GM21717 (cell line): Measurements from ENCODE around the gene CCDC187.
"Not testable (repeated sequence)": the region's sequence is repeated elsewhere in the genome, so short reads cannot be mapped to it uniquely, and the experiment has no call there.

Experiments used
- ATAC-seq: cut with Tn5 transposase; IDR thresholded peaks from one replicate; pipeline ENCODE4 v1.9.1; 2021; ENCODE audit warnings: mild to moderate bottlenecking, moderate library complexity; ENCODE audit not compliant: unreplicated experiment

Gene CCDC187

DNA sequence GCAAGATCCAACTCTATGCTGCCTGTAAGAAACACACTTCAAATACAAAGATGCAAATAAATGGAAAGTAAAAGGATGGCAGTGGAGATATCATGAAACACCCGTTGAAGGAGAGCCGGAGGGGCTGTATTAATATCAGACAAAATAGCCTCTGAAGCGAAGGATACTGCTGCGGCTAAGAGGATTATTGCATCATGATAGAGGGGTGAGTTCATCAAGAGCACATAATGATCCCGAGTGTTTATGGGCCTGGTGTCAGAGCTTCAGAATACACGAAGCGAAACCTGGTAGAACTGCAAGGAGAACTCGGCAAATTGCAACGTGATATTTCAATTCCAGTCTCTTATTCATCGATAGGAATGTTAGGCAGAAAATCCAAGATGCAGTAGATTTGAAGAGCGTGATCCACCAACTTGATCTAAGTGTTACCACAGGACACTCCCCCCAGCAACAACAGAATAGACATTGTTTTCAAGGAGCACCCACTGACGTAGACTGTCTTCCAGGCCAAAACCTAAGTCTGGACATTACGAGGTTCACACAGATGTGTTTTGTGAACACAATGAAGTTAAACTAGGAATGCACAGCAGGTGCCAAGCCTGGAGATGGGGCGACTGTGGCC is 30.5 kb downstream of the CCDC187 start:
- no peak for ATAC-seq

DNA sequence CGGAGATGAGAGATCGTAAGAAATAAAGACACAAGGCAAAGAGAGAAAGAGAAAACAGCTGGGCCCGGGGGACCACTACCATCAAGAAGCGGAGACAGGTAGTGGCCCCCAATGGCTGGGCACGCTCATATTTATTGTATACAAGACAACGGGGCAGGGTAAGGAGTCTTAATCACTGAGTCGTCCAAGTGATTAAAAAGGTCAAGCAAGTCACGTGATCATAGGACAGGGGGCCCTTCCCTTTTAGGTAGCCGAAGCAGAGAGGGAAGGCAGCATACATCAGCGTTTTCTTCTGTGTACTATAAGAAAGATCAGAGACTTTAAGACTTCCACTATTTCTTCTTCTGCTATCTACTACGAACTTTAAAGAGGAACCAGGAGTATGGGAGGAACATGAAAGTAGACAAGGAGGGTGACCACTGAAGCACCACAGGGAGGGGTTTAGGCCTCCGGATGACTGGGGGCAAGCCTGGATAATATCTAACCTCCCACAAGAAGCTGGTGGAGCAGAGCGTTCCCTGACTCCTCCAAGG is 33.7 kb downstream of the CCDC187 start:
- ATAC-seq: no peak

DNA sequence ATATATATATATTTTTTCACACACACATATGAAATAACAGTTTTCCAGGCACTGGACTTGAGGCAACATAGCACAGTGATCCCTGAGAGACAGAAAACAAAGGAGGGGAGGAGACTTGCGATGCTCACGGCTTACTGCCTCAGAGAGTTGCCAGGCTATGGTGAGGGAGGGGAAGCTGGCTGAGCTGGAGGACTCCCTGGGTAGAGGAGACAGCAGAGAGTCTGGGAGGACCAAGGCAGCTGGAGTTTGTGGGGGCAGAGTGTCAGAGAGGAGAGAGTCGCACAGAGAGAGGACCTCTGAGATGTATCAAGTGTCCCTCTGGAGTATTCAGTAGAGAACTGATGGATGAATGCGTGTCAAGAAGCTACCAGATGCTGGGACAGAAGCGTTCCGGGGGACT is 35.2 kb downstream of the CCDC187 start:
- no peak for ATAC-seq

DNA sequence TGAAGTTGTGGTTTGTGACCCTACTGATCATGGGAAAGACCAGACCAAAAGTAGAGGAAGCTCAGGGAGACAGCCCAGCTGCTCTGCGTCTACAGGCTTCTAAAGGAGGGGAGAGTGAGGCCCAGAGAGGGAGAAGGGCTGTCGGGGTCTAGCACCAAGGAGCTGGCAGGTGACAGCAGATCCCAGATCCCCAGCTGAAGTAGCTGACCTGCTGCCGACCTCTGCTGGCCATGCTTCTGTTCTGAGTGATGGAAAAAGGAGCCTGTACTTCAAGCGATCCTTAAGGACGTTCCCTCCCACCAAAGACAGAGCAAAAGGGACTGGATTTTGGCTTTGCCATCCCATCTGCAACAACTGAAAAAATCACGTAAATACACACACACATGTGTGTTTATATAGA is 35.6 kb downstream of the CCDC187 start:
- ATAC-seq: no peak

DNA sequence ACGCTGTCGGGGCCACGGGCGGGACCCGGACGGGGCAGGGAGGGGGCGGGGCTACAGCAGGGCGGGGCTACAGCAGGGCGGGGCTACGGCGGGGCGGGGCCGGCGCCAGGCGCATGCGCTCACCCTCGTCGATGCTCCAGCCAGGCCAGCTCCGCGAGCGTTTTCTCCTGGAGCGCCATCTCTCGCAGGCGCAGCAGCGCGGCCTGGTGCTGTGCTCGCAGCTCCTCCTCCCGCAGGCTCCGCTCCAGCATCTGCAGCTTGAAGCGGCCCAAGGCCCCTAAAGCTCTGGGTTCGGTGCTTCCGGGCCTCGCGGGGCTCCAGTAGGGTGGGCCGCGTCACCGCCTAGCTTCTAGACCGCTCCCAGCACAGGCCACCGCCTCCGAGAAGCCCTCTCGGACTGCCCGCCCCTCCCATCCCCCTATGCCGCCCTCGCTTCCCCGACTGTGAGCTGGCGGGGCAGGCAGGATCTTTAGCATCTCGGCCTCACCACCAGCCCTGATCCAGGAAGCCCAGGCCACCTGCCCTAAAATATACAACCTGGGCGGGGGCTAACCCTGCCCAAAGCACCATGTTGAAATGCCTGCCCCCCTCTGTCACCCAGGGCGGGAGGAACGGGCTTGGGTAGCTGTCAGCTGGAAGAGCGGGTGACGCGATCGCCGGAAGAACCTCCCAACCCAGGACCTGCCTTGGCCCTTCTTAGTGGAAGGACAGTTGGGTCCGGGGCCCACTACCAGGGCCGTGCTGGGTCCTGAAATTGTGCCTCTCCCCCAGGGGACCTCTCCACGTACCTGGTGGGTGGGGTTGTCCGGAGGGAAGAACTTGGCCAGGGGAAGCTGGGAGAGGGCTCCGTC is 36.4 kb downstream of the CCDC187 start:
- ATAC-seq: peak; percentile 64

DNA sequence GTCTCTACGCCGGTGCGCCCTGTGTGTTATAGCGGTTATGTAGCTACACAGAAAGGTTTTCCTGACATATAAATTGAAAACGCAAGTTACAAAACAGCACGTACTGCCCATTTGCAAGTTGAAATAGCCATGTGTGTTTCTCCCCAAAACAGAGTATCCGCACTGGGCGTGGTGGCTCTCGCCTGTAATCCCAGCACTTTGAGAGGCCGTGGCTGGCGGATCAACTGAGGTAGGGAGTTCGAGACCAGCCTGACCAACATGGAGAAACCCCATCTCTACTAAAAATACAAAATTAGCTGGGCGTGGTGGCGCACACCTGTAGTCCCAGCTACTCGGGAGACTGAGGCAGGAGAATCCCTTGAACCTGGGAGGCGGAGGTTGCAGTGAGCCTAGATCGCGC is 37.3 kb downstream of the CCDC187 start:
- ATAC-seq: not testable (repeated sequence)

DNA sequence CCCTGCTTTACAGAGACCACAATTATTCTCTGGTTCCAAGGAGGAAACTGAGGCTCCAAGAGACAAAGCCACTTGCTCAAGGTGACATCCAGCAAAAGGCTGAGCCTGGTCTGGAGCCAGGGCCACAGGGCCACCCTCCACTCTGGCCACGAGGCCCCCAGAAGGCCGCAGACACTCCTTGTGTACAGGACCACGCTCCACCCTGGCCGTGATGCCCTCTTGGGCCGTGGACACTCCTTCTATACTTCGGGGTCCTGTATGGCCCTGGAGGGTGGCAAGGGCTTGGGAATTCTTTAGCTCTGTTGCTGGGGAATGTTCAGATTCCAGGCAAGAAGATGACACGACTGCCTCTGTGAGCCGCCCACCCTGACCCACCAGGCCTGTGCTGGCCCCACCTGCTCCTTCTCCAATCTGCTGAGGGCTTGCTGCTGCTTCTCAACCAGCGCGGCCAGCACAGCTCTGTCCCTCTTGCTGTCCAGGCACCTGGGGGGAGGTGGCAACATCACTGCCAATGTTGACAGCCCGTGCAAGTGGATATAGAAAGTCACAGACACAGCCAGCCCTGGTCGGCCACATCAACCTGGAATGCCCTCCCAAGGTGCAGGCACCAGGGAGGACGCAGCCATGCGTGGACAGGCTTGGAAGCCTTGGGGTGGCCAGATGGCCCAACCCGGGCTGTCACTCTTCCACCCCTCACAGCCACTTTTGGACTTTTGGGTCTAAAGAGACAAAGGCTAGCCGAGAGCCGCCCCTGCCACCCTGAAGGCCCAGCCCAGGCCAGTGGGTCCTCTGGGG is 38.1 kb downstream of the CCDC187 start:
- no peak for ATAC-seq

DNA sequence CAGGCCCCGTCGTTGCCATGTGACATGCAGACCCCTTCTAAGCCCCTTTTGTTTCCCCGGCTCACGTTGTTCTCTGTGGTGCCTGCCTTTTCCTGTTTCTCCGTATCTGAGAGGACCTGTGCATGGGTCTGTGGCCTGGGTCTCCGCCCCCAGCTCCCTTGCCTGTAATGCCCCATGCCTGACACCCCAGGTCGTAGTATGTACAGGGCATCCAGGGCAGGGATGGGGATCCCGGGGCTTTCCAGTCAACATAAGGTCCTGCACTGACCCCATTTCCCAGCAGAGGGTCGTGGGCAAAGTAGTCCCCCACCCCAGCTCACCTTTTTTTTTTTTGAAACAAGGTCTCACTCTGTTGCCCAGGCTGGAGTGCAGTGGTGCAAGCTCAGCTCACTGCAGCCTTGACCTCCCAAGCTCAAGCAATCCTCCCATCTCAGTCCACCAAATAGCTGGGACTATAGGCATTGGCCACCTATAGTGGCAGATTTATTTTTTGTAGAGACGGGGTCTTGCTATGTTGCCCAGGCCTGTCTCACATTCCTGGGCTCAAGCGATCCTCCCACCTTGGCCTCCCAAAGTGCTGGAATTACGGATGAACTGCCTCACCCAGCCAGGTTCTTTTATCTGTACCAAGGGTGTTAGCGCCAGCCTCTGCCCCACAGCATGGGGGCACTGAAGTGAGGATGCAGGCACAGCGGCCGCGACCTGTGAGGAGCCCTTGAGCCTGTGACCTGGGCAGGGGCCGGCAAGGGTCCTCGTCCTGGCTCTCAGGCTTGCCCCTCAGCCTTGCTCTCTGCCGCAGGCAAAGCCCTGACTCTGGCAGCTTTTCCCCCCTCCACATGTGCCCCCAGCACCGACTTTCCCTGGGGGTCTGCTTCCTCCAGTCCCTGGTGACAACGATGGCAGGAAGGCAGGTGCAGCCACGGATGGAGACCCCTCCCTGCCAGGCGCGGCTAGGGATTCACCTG is 39.2 kb downstream of the CCDC187 start:
- no peak for ATAC-seq

DNA sequence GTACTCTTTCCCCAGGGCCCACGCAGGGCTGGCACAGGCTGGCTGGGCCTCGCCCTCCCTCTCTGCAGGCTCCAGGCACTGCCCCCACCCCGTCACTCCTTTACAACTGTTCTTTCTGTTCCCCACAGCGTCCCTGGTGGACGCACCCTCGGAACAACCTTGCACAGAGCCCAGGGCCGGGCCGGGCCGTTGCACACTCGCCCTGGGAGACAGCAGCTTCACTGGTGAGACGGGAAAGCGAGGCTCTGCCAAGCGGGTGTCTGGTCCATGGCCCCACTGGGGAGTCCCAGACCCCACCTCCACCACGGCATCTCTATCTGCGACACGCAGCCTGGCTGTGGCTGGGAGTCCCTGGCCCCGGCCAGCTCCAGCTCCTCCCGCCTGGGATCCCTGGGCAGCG is 39.9 kb downstream of the CCDC187 start:
- ATAC-seq: no peak

DNA sequence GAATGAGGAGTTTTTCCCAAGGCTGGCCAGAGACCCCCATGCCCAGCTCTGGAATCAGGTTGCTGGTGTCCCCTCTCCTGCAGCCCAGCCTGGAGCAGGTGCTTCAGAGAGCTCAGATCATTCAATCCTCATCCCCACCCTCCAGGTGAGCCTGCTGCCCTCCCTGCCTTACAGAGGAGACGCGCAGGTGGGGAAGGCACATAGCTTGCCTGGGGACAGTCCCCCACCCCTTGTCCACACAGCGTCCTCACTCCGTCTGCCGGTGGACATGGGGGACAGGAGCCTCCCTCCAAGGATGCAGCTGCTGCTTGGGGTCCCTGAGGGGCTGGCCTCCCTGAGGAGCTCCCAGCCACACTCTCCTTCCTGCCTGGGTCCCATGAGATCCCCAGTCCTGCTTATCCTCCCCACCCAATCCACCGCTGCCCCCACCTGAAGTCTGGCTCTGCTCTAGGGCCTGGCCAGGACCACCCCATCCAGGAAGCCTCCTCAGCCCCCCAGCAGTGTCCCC is 41.2 kb downstream of the CCDC187 start:
- no peak for ATAC-seq

DNA sequence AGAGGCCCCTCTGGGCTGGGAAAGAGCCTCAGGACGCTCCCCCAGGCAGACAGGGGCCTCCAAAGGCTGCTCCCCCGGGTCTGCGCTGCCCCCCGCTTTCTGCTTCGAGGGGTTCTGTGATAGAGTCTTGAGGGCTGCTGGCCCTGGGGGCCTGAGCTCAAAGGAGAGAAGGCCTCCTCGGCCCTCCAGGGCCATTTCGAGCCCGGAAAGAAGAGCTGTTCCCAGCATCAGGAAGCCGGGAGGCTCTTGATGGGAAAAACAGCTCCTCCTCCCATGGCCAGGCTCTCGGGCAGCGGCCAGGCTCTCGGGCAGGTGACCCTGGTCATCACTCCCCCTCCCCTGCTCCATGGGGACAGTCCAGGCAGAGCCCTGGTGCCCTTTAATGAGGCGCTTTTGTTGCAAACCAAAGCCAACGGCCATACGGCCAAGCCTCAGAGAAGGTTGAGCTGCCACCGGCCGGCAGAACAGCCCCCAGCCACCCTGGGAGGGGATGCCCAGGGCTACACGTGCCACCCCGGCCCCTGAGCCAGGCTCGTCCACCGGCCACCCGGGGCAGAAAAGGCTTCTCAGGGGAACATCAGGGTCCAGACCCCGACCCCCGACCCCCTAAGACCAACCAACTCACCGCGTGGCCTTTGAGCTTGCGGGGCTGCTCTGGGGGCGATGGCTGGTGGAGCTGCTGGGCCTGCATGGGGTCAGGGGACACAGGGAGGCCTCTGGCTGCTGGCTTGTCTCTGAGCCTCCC is 42.0 kb downstream of the CCDC187 start:
- no peak for ATAC-seq

DNA sequence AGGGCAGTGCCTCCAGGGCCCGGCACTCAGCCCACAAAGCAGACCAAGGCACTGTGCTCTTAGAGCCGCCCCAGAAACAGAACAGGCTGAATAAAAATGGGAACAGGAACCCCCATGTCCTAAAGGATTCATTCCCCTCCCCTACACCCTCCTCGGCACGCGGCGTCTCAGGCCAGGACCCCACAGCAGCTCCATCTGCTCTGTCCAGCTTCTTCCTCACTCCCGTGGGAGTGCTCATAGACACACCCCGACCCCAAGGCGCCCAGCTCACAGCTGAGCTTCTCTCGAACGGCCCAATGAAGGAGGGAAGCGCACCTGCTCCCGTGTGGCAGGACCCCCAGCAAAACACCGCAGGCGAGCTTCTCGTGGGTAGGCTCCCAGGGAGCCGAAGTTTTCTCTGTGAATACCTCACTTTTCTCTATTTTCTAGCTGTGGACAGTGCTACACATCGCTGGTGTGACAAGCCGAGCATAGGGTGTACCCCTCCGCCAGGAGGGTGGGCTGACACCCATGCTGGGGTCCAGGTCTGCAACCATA is 42.9 kb downstream of the CCDC187 start:
- no peak for ATAC-seq

DNA sequence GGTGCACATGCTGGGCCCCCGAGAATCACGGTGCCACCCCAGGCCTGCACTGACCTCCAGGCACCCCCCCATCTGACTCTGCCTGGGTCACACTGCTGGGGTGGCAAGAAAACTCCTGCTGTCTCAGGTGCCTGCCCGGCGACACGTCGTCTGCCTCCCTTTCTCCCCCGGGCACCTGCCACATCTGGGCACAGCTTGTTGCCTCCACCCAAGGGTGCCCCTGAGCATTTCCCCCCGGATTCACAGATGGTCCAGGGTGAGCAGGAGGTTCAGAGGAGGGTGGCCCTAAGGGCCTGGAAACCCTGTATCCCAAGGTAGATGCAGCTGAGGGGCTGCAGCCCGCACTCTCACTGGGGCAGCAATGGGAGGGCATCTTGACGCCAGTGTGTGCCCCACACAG is 43.4 kb downstream of the CCDC187 start:
- ATAC-seq: no peak

DNA sequence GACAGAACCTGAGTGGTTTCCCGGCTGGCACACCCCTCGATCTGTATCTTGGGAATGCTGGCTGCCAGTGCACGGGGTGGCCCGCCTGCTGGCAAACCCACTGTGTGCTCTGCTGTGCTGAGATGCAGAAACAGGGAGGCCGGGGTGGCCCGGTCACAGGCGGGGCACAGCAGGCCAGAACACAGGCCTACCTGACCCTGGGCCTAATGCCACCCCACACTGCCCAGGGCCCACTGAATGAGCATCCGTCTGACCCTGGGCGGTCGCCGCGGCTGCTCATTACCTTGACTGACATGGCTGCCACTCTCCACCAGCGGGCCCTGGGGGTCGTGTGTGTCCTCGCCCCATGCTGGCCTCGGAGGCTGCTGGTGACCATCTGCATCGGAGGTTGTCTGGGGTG is 44.1 kb downstream of the CCDC187 start:
- no peak for ATAC-seq

DNA sequence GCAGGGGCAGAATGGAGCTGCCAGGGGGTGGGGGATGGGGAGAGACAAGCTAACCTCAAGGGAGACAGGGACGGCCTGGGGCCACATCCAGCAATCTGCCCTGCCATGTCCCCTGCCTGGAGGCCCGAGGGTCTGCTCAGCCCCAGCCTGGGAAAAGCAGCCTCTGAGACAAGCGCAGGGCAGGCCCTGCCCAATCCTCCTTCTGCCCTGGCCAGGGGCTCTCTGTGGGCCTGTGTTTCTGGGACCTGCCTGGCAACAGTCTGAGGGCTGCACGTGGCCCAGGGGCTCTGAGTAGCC is 44.4 kb downstream of the CCDC187 start:
- no peak for ATAC-seq

DNA sequence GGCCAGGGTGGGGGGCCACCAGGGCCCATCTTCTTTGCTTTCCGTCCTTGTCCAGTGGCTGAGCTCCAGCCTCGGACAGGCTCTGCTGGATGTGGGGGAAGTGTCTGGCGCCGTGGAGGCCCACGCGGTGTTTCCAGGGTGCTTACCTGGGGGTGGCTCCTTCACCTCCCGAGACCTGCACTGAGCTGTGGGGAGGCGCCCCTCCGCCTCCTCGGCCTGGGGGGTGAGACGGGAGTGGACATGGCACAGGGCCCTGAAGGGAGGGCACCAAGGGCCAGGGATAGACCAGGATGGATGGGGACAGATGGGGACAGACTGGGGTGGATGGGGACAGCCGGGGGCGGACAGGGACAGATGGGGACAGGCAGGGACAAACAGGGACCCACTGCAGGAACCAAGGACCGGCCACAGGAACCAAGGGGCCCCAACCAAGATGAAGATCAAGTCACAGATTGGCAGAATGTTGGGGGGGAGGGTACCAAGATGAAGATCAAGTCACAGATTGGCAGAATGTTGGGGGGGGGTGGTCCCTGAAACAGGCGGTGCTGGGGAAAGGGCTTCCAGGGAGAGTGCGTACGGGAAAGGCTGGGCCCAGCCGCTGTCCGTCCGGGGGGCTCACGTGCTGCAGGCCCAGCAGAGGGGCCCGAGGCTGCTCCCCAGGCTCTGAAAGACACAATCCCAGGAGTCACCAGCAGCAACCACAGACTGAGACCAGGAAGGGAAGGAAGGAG is 44.9 kb downstream of the CCDC187 start:
- no peak for ATAC-seq

DNA sequence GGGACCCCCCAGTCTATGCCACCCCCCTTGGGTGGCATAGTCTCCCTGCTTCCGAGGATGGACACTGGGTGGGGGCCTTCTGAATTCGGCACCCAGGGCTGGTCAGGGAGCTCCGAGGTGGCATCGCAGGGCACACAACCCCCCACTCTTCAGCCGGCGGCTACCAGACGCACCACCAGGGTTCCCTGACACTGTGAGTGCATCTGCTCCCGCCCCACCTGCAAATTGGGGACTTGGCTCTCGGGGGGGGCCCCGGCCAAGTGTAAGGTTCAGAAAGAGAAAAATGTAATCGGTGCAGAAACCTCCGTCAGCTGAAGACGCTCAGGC is 45.6 kb downstream of the CCDC187 start:
- no peak for ATAC-seq

DNA sequence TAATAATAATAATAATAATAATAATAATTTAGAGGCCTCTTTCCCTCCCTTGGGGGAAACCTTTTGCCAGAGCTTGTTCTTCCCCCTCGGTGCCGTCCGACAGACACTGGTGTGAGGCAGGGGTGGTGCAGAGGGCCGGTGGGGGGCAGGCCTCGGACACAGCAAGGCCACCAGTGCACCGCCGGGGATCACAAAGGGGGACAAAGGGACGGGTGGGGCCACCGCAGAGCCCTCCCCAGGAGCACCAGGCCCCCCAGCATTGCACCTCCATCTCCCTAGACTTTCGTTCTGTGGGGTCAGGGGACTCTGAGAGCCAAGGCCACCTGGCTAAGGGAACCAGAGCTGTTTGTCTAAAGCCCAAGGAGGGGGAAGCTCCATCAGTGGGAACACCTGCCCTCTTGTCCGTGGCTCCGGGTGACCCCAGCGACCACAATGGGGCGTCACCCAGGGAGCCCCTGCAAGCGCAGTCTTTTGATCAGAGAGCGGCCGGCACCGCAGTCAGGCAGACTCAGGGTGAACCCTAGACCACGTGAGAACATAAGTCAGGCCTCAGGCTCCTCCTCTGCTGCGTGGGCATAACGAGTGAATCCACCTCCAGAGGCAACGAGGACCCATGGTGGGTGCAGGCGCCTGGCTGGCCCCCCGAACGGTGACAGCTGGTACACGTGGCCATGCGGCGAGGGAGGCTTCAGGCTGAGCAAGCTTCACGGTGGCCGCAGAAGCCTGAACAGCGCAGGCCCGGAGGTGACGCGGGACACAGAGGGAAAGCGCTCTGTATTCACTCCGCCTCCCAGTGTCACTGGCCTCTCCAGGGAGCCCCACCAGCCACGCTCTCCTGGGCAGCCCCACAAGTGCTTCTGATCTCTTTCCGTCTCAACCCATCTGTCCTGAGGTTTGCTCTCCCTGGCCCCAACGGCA is 46.3 kb downstream of the CCDC187 start:
- ATAC-seq: no peak
